Measurements from ENCODE around the gene SLC22A1.

DNA sequence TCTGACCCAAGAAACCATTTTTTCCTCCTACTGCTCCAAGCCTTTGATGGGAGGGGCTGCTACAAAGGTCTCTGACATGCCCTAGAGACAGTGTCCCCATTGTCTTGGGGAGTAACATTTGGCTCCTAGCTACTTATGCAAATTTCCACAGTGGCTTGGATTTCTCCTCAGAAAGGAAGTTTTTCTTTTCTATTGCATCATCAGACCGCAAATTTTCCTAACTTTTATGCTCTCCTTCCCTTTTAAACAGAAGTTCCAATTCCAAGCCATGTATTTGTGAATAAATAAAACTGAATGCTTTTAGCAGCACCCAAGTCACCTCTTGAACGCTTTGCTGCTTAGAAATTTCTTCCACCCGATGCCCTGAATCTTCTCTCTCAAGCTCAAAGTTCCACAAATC lies 86.0 kb downstream of the SLC22A1 start:
- no peak for TF ChIP-seq NFE2 (CRISPR knock-in tag; IDR thresholded peaks at IDR 0.05)
- TF ChIP-seq KAT2B (IDR thresholded peaks at IDR 0.05; ENCODE audit: borderline replicate concordance, low read depth, low read length): no peak
- TF ChIP-seq ATF3 (CRISPR knock-in tag; IDR thresholded peaks at IDR 0.05): no peak
- no peak for TF ChIP-seq HHEX (CRISPR knock-in tag; IDR thresholded peaks at IDR 0.05)
- TF ChIP-seq REST (IDR thresholded peaks at IDR 0.05; ENCODE audit: borderline replicate concordance in 1 of 2, low read depth in 1 of 2, low read length in 2 of 2): no peak
- TF ChIP-seq, protein P1, sequence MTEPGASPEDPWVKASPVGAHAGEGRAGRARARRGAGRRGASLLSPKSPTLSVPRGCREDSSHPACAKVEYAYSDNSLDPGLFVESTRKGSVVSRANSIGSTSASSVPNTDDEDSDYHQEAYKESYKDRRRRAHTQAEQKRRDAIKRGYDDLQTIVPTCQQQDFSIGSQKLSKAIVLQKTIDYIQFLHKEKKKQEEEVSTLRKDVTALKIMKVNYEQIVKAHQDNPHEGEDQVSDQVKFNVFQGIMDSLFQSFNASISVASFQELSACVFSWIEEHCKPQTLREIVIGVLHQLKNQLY (CRISPR knock-in tag; IDR thresholded peaks at IDR 0.05): no peak
- TF ChIP-seq PPARG (CRISPR knock-in tag; conservative IDR thresholded peaks at IDR 0.05): no peak
- no peak for TF ChIP-seq MZF1 (CRISPR knock-in tag; IDR thresholded peaks at IDR 0.05; ENCODE audit: borderline replicate concordance)
- no peak for TF ChIP-seq ASH2L (IDR thresholded peaks at IDR 0.05; ENCODE audit: insufficient read length, low read depth, low read length)
- TF ChIP-seq ZNF552 (CRISPR knock-in tag; IDR thresholded peaks at IDR 0.05; ENCODE audit: borderline replicate concordance): no peak

Measured in HepG2 (cell line).